Lower leg skin (tissue), 4 donors: ENCODE results near the gene CCSER1. TPM values are rescaled to one million over a fixed set of nuclear protein-coding genes. Genes with fewer than 3 reads are reported as not detected.

Source experiments
- DNase-seq, 2 donors: peaks; one replicate each; pipeline ENCODE4 v3.0.0-alpha.2; 2019; ENCODE audit warnings: low spot score in 2 of 2
- H3K4me3 ChIP-seq: fragments of 200-600 bp; sonication (generic); 2 replicates; pipeline ENCODE4 v1.5.1; 2017; ENCODE audit warnings: mild to moderate bottlenecking, low read depth; ENCODE audit not compliant: poor library complexity, severe bottlenecking
- CTCF ChIP-seq, 3 donors: fragments of 450-650 bp; IDR thresholded peaks; one replicate each; pipeline ENCODE4 v1.5.1; 2016; ENCODE audit warnings: antibody characterized with exemption in 3 of 3, mild to moderate bottlenecking in 3 of 3, moderate library complexity in 2 of 3
- POLR2A ChIP-seq, 2 donors: fragments of 450-650 bp; IDR thresholded peaks; one replicate each; pipeline ENCODE4 v1.6.1; 2016 to 2017; ENCODE audit warnings: antibody characterized with exemption in 2 of 2, mild to moderate bottlenecking in 1 of 2, moderate library complexity in 1 of 2
- WGBS, 2 donors: methylation state at CpG; one replicate each; pipeline ENCODE4 v1.1.5; 2018; 5-methylcytosine and 5-hydroxymethylcytosine counted together
- intact Hi-C: fragments of 100-400 bp; cut with DNase I; formaldehyde crosslinking; loops from one replicate; pipeline ENCODE4 v1.15.0; 2023; ENCODE audit warnings: low total_unique reads
- total RNA-seq, 4 donors: library from RNA; depleted of rRNA; stranded (reverse); fragments of >200 nt; gene quantifications; one replicate each; pipeline ENCODE4 v1.1.0, GENCODE V29; 2016

Gene CCSER1
- total RNA-seq, 4 donors from 2014 or later: 6.5 to 12.1 (median 9.9) TPM

- WGBS, 2 donors: 83 to 88% methylated on average over 2 of the region's 2 CpGs
- intact Hi-C loops: no loop called here
- no peak for DNase-seq
- TF ChIP-seq CTCF (IDR thresholded peaks at IDR 0.05) (no peak), POLR2A (IDR thresholded peaks at IDR 0.05) (no peak)
- no peak overlapping the region for H3K4me3 ChIP-seq
Measured at GRCh38 chr4:90198086-90198847, 71.1 kb downstream of the CCSER1 start.

GRCh38 chr4:90207887-90208454 is 80.8 kb downstream of the CCSER1 start:
- H3K4me3 ChIP-seq: no peak overlapping the region
- DNase-seq: no peak
- no peak for TF ChIP-seq POLR2A (IDR thresholded peaks at IDR 0.05)
- no peak for TF ChIP-seq CTCF (IDR thresholded peaks at IDR 0.05)
- 83 to 97% methylated on average over 9 to 10 of the region's 10 CpGs for WGBS, 2 donors
- intact Hi-C loops: no loop called here

- TF ChIP-seq CTCF (IDR thresholded peaks at IDR 0.05) (no peak), POLR2A (IDR thresholded peaks at IDR 0.05) (no peak)
- no peak for DNase-seq
- H3K4me3 ChIP-seq: no peak overlapping the region
- intact Hi-C loops: no loop called here
- 64 to 74% methylated on average over 1 of the region's 1 CpG for WGBS, 2 donors
Measured at GRCh38 chr4:90209922-90210321, 82.7 kb downstream of the CCSER1 start.

DNA sequence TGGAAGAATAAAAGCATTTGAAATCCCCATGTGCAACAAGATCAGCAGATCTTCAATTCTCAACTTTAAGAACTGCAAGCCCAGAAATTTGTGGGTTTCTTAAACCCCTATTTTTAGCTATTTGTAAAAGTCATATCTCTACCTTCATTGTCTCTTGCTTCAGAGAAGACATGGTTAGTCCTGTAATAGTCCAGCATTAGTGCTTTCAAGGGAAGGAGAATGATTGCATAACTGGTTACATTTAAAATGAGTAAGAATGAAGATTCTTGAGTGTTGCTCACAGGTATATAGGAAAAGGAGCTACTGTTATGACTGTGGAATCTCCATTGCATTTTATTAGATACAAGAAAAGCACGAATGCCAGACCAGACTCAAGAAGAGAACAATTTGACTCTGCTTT is 84.0 kb downstream of the CCSER1 start:
- TF ChIP-seq POLR2A (IDR thresholded peaks at IDR 0.05) (no peak), CTCF (IDR thresholded peaks at IDR 0.05) (no peak)
- no peak overlapping the region for H3K4me3 ChIP-seq
- WGBS, 2 donors: 81 to 88% methylated on average over 1 of the region's 1 CpG
- intact Hi-C loops: no loop called here
- no peak for DNase-seq

GRCh38 chr4:90215286-90215685 is 88.1 kb downstream of the CCSER1 start:
- DNase-seq: no peak
- WGBS, 2 donors: 12 to 28% methylated on average over 1 of the region's 1 CpG
- intact Hi-C loops: no loop called here
- no peak for TF ChIP-seq CTCF (IDR thresholded peaks at IDR 0.05)
- no peak for TF ChIP-seq POLR2A (IDR thresholded peaks at IDR 0.05)
- no peak overlapping the region for H3K4me3 ChIP-seq
